Neural cell (in vitro differentiated cells): Measurements from ENCODE around the gene INPP5F. TPM values are rescaled to one million over a fixed set of nuclear protein-coding genes. Genes with fewer than 3 reads are reported as not detected.

Experiments used
- H2AFZ ChIP-seq: fragments of 200-600, 300-800 bp; sonication (generic), shearing (Covaris generic); 2 replicates; pipeline ENCODE4 v1.6.0; 2014; ENCODE audit warnings: low read depth, mild to moderate bottlenecking, antibody characterized with exemption, low read length, moderate library complexity
- H3F3A ChIP-seq: fragments of 200-600 bp; shearing (Covaris generic); 2 replicates; pipeline ENCODE4 v1.6.1; 2016; ENCODE audit warnings: mild to moderate bottlenecking, moderate library complexity, mixed read lengths, antibody characterized with exemption, low read length; ENCODE audit not compliant: insufficient read depth, poor library complexity, severe bottlenecking
- H3K27ac ChIP-seq: fragments of 200-600, 300-800 bp; sonication (generic), shearing (Covaris generic); 2 replicates; pipeline ENCODE4 v1.5.1; 2014; ENCODE audit warnings: mild to moderate bottlenecking, low read length, moderate library complexity
- H3K27me3 ChIP-seq: fragments of 300-800, 200-600 bp; sonication (generic), shearing (Covaris generic); 2 replicates; pipeline ENCODE4 v1.6.0; 2014; ENCODE audit warnings: mild to moderate bottlenecking, low read depth, low read length, moderate library complexity; ENCODE audit not compliant: insufficient read depth
- H3K36me3 ChIP-seq: fragments of 300-800, 200-600 bp; sonication (generic), shearing (Covaris generic); 2 replicates; pipeline ENCODE4 v1.5.1; 2014; ENCODE audit warnings: mild to moderate bottlenecking, antibody characterized with exemption, low read length, moderate library complexity; ENCODE audit not compliant: insufficient read depth
- H3K4me2 ChIP-seq: fragments of 300-800, 200-600 bp; sonication (generic), shearing (Covaris generic); 2 replicates; pipeline ENCODE4 v1.6.0; 2014; ENCODE audit warnings: mild to moderate bottlenecking, low read length
- H3K4me3 ChIP-seq: fragments of 300-800, 200-600 bp; sonication (generic), shearing (Covaris generic); 2 replicates; pipeline ENCODE4 v1.5.1; 2014; ENCODE audit warnings: mild to moderate bottlenecking, low read length, moderate library complexity
- H3K79me2 ChIP-seq: fragments of 200-600 bp; shearing (Covaris generic); replicated peaks from 2 replicates; pipeline ENCODE4 v1.6.0; 2014; ENCODE audit warnings: mild to moderate bottlenecking, low read length, moderate library complexity; ENCODE audit not compliant: insufficient read depth
- H3K9ac ChIP-seq: fragments of 300-800, 200-600 bp; sonication (generic), shearing (Covaris generic); 2 replicates; pipeline ENCODE4 v1.6.1; 2016; ENCODE audit warnings: mild to moderate bottlenecking, low read length, mixed read lengths
- H3K9me2 ChIP-seq: fragments of 200-600 bp; shearing (Covaris generic); 2 replicates; pipeline ENCODE4 v1.6.1; 2016; ENCODE audit warnings: mild to moderate bottlenecking, low read length, mixed read lengths; ENCODE audit not compliant: insufficient read depth
- H3K9me3 ChIP-seq: fragments of 200-600, 300-800 bp; sonication (generic), shearing (Covaris generic); 2 replicates; pipeline ENCODE4 v1.6.1; 2016; ENCODE audit warnings: mild to moderate bottlenecking, mixed run types, low read length, moderate library complexity, mixed read lengths
- H4K20me1 ChIP-seq: fragments of 200-600 bp; shearing (Covaris generic); 2 replicates; pipeline ENCODE4 v1.6.1; 2016; ENCODE audit warnings: mild to moderate bottlenecking, mixed run types; ENCODE audit not compliant: insufficient read depth
- CTCF ChIP-seq: fragments of 450-650 bp; IDR thresholded peaks from 2 replicates; pipeline ENCODE4 v1.5.1; 2014; ENCODE audit warnings: antibody characterized with exemption, mild to moderate bottlenecking, moderate library complexity; ENCODE audit not compliant: poor library complexity, severe bottlenecking
- EP300 ChIP-seq: fragments of 450-650 bp; conservative IDR thresholded peaks from 2 replicates; pipeline ENCODE4 v1.6.1; 2014; ENCODE audit warnings: antibody characterized with exemption, mild to moderate bottlenecking, moderate library complexity; ENCODE audit not compliant: poor library complexity, severe bottlenecking
- EZH2 ChIP-seq: fragments of 200-600, 300-800 bp; shearing (Covaris generic), sonication (generic); IDR thresholded peaks from 2 replicates; pipeline ENCODE4 v1.6.1; 2014; ENCODE audit warnings: antibody characterized with exemption, low read length, borderline replicate concordance, mild to moderate bottlenecking; ENCODE audit not compliant: insufficient read depth, poor library complexity, severe bottlenecking
- MXI1 ChIP-seq: fragments of 450-650 bp; conservative IDR thresholded peaks from 2 replicates; pipeline ENCODE4 v1.6.1; 2014; ENCODE audit warnings: antibody characterized with exemption, mild to moderate bottlenecking; ENCODE audit not compliant: poor library complexity, severe bottlenecking
- POLR2AphosphoS5 ChIP-seq: IDR thresholded peaks from 2 replicates; pipeline ENCODE4 v1.6.1; 2012
- RAD21 ChIP-seq: fragments of 450-650 bp; conservative IDR thresholded peaks from 2 replicates; pipeline ENCODE4 v1.6.1; 2014; ENCODE audit warnings: antibody characterized with exemption, mild to moderate bottlenecking, moderate library complexity
- REST ChIP-seq: IDR thresholded peaks from 2 replicates; pipeline ENCODE4 v1.6.1; 2012; ENCODE audit warnings: borderline replicate concordance
- SMC3 ChIP-seq: fragments of 450-650 bp; conservative IDR thresholded peaks from 2 replicates; pipeline ENCODE4 v1.6.1; 2014; ENCODE audit warnings: antibody characterized with exemption, mild to moderate bottlenecking, moderate library complexity; ENCODE audit not compliant: poor library complexity
- TAF1 ChIP-seq: IDR thresholded peaks from 2 replicates; pipeline ENCODE4 v1.6.1; 2012; ENCODE audit warnings: low read depth
- polyA plus RNA-seq: library from polyadenylated mRNA; depleted of rRNA; stranded (reverse); fragments of >200 nt; gene quantifications from 2 replicates; pipeline ENCODE4 v1.2.3, GENCODE V29; 2014

INPP5F gene
- polyA plus RNA-seq, 1 donor from 2014 or later, result 114 TPM

GRCh38 chr10:119691726-119692125 is 34.1 kb upstream of the INPP5F start:
- Histone ChIP-seq H3F3A (no peaks in the 10 kb centered on the region), H4K20me1 (no peaks in the 10 kb centered on the region), H3K9me3 (no peaks in the 10 kb centered on the region), H2AFZ (no peak overlapping the region), H3K4me3 (no peak overlapping the region), H3K4me2 (no peak overlapping the region), H3K27ac (no peak overlapping the region), H3K79me2 (no peaks in the 10 kb centered on the region), H3K36me3 (no peaks in the 10 kb centered on the region), H3K9me2 (no peaks in the 10 kb centered on the region), H3K9ac (no peak overlapping the region), H3K27me3 (no peaks in the 10 kb centered on the region)
- TF ChIP-seq MXI1, result no peak
- TF ChIP-seq CTCF, result no peak

GRCh38 chr10:119693262-119693957 is 32.4 kb upstream of the INPP5F start:
- H3F3A ChIP-seq, result no peaks in the 10 kb centered on the region
- no peaks in the 10 kb centered on the region for H3K27me3 ChIP-seq
- no peaks in the 10 kb centered on the region for H3K9me2 ChIP-seq
- H3K36me3 ChIP-seq, result no peaks in the 10 kb centered on the region
- no peak overlapping the region for H2AFZ ChIP-seq
- no peak overlapping the region for H3K27ac ChIP-seq
- no peak for TF ChIP-seq EP300
- TF ChIP-seq POLR2AphosphoS5, result no peak
- TF ChIP-seq SMC3, result no peak
- no peak for TF ChIP-seq MXI1
- no peak for TF ChIP-seq TAF1
- no peak for TF ChIP-seq EZH2
- TF ChIP-seq CTCF, result no peak
- TF ChIP-seq REST, result no peak
- TF ChIP-seq RAD21, result no peak
- H3K79me2 ChIP-seq, result no peaks in the 10 kb centered on the region
- H3K9me3 ChIP-seq, result no peaks in the 10 kb centered on the region
- H3K9ac ChIP-seq, result no peak overlapping the region
- H3K4me3 ChIP-seq, result no peak overlapping the region
- H3K4me2 ChIP-seq, result no peak overlapping the region
- H4K20me1 ChIP-seq, result no peaks in the 10 kb centered on the region
